Measurements from ENCODE around the gene RHBDF2.

Gene RHBDF2

DNA sequence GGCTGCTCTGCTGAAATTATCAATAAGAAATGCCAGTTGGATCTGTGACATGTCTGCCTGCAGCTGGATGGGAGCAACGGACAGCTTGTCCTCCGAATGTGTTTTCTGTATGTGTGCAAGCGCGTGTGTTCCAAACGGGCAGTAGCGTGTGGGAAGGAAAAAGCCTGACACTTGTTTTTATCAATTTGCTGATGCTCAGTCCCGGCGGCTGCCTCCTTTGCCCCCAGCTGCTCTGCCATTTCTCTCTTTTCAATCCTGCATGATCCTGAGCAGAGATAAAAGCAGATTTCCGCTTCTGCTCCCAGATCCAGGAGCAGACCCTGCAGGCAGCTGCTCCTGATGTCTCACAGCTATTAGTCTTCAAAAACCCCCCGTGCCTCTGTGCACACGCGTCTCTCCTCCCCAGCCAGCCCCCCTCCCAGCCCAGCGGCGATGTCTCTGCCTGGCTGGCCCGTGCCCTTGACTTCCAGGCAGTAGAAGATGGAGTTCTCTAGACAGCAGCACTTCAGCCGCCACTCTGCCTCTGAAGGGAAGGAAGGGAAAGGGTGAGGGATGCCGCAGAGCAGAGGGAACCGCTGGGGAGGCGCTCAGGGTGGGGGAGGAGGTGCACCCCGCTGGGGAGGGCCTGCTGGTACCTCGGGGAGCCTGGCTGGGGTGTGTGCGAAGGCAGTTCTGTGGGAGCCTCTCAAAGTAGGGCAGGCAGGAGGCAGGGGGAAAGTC lies 42.8 kb upstream of the RHBDF2 start:
- no CpG with 5 or more reads among the region's 22 CpGs for WGBS (ENCODE audit: insufficient coverage, insufficient read length)
- DNase-seq (ENCODE audit: low read depth, low spot score) = no peak
- Histone ChIP-seq H3K9me3 (ENCODE audit: control insufficient read depth, insufficient read depth, low read length) (no peaks in the 10 kb centered on the region), H3K36me3 (ENCODE audit: control insufficient read depth, insufficient read depth, low read length) (no peaks in the 10 kb centered on the region), H3K27me3 (ENCODE audit: control insufficient read depth, insufficient read depth, low read length) (peaks cover under 1% of the 10 kb centered on the region; the same call in 1 of the 2 replicates), H3K4me1 (ENCODE audit: control insufficient read depth, insufficient read depth, low read length) (peaks cover 7% of the 10 kb centered on the region), H3K27ac (ENCODE audit: low read length) (no peak overlapping the region), H3K4me3 (ENCODE audit: low read length) (no peak overlapping the region)

GRCh38 chr17:76543482-76543825 lies 42.2 kb upstream of the RHBDF2 start:
- Histone ChIP-seq H3K9me3 (ENCODE audit: control insufficient read depth, insufficient read depth, low read length) (no peaks in the 10 kb centered on the region), H3K36me3 (ENCODE audit: control insufficient read depth, insufficient read depth, low read length) (no peaks in the 10 kb centered on the region), H3K27me3 (ENCODE audit: control insufficient read depth, insufficient read depth, low read length) (peaks cover 6% of the 10 kb centered on the region; the same call in 1 of the 2 replicates), H3K4me1 (ENCODE audit: control insufficient read depth, insufficient read depth, low read length) (peaks cover 7% of the 10 kb centered on the region), H3K27ac (ENCODE audit: low read length) (no peak overlapping the region), H3K4me3 (ENCODE audit: low read length) (no peak overlapping the region)
- no CpG with 5 or more reads among the region's 6 CpGs for WGBS (ENCODE audit: insufficient coverage, insufficient read length)
- no peak for DNase-seq (ENCODE audit: low read depth, low spot score)

GRCh38 chr17:76542984-76543383 lies 41.8 kb upstream of the RHBDF2 start:
- peaks cover 7% of the 10 kb centered on the region; the same call in 1 of the 2 replicates for H3K27me3 ChIP-seq (ENCODE audit: control insufficient read depth, insufficient read depth, low read length)
- DNase-seq (ENCODE audit: low read depth, low spot score) = no peak
- H3K27ac ChIP-seq (ENCODE audit: low read length) = no peak overlapping the region
- H3K4me3 ChIP-seq (ENCODE audit: low read length) = no peak overlapping the region
- H3K36me3 ChIP-seq (ENCODE audit: control insufficient read depth, insufficient read depth, low read length) = no peaks in the 10 kb centered on the region
- peaks cover 7% of the 10 kb centered on the region for H3K4me1 ChIP-seq (ENCODE audit: control insufficient read depth, insufficient read depth, low read length)
- H3K9me3 ChIP-seq (ENCODE audit: control insufficient read depth, insufficient read depth, low read length) = no peaks in the 10 kb centered on the region
- no CpG with 5 or more reads among the region's 8 CpGs for WGBS (ENCODE audit: insufficient coverage, insufficient read length)

DNA sequence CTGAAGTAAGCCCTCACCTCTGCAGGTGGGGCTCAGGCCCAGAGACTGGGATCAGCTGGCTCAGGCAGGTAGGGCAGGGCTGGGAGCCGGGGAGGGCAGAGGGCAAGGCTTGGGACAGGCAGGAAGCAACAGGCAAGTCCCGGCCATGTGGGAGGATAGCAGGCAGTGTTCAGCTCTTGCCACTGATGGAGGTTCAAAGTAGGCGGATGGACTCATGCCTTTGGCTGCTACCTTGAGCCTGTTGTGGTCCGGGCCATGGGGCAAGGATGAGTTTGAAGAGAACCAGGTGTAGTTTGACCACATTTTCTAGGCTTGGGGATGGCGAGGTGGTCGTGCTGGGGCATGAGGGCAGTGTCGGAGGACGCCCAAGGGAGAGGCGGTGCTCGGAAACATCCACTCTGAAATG lies 41.3 kb upstream of the RHBDF2 start:
- no CpG with 5 or more reads among the region's 10 CpGs for WGBS (ENCODE audit: insufficient coverage, insufficient read length)
- Histone ChIP-seq H3K4me1 (ENCODE audit: control insufficient read depth, insufficient read depth, low read length) (peaks cover 7% of the 10 kb centered on the region), H3K9me3 (ENCODE audit: control insufficient read depth, insufficient read depth, low read length) (no peaks in the 10 kb centered on the region), H3K36me3 (ENCODE audit: control insufficient read depth, insufficient read depth, low read length) (no peaks in the 10 kb centered on the region), H3K4me3 (ENCODE audit: low read length) (no peak overlapping the region), H3K27me3 (ENCODE audit: control insufficient read depth, insufficient read depth, low read length) (peaks cover 7% of the 10 kb centered on the region; the same call in 1 of the 2 replicates), H3K27ac (ENCODE audit: low read length) (no peak overlapping the region)
- no peak for DNase-seq (ENCODE audit: low read depth, low spot score)

- H3K27ac ChIP-seq (ENCODE audit: low read length) = no peak overlapping the region
- DNase-seq (ENCODE audit: low read depth, low spot score) = no peak
- no peaks in the 10 kb centered on the region for H3K36me3 ChIP-seq (ENCODE audit: control insufficient read depth, insufficient read depth, low read length)
- peaks cover 10% of the 10 kb centered on the region; the same call in 1 of the 2 replicates for H3K27me3 ChIP-seq (ENCODE audit: control insufficient read depth, insufficient read depth, low read length)
- no peaks in the 10 kb centered on the region for H3K9me3 ChIP-seq (ENCODE audit: control insufficient read depth, insufficient read depth, low read length)
- no peak overlapping the region for H3K4me3 ChIP-seq (ENCODE audit: low read length)
- H3K4me1 ChIP-seq (ENCODE audit: control insufficient read depth, insufficient read depth, low read length) = peaks cover 6% of the 10 kb centered on the region
- no CpG with 5 or more reads among the region's 10 CpGs for WGBS (ENCODE audit: insufficient coverage, insufficient read length)
These were observed 40.7 kb upstream of the RHBDF2 start for GRCh38 chr17:76541739-76542454.

- Histone ChIP-seq H3K4me1 (ENCODE audit: control insufficient read depth, insufficient read depth, low read length) (peaks cover 6% of the 10 kb centered on the region), H3K27me3 (ENCODE audit: control insufficient read depth, insufficient read depth, low read length) (peaks cover 14% of the 10 kb centered on the region; the same call in 1 of the 2 replicates), H3K36me3 (ENCODE audit: control insufficient read depth, insufficient read depth, low read length) (no peaks in the 10 kb centered on the region), H3K9me3 (ENCODE audit: control insufficient read depth, insufficient read depth, low read length) (no peaks in the 10 kb centered on the region), H3K27ac (ENCODE audit: low read length) (no peak overlapping the region), H3K4me3 (ENCODE audit: low read length) (peak overlapping the region; percentile 8; the same call in 1 of the 2 replicates)
- no CpG with 5 or more reads among the region's 27 CpGs for WGBS (ENCODE audit: insufficient coverage, insufficient read length)
- peak; percentile 96 for DNase-seq (ENCODE audit: low read depth, low spot score)
These were observed 39.4 kb upstream of the RHBDF2 start for GRCh38 chr17:76540381-76541300.

GRCh38 chr17:76539631-76540271 lies 38.5 kb upstream of the RHBDF2 start, which contains the start of gene PRCD:
TSS of gene PRCD (plus strand) at chr17:76540044. CDS start at chr17:76540142, 98 bp downstream.
- Histone ChIP-seq H3K27me3 (ENCODE audit: control insufficient read depth, insufficient read depth, low read length) (peaks cover 14% of the 10 kb centered on the region; the same call in 1 of the 2 replicates), H3K27ac (ENCODE audit: low read length) (no peak within 1 kb of the TSS), H3K4me3 (ENCODE audit: low read length) (peak within 1 kb of the TSS; percentile 8; the same call in 1 of the 2 replicates), H3K36me3 (ENCODE audit: control insufficient read depth, insufficient read depth, low read length) (no peaks in the 10 kb centered on the region), H3K4me1 (ENCODE audit: control insufficient read depth, insufficient read depth, low read length) (peaks cover 6% of the 10 kb centered on the region), H3K9me3 (ENCODE audit: control insufficient read depth, insufficient read depth, low read length) (no peaks in the 10 kb centered on the region)
- WGBS (ENCODE audit: insufficient coverage, insufficient read length) = no CpG with 5 or more reads among the region's 22 CpGs
- no peak for DNase-seq (ENCODE audit: low read depth, low spot score)

- H3K27me3 ChIP-seq (ENCODE audit: control insufficient read depth, insufficient read depth, low read length) = peaks cover 14% of the 10 kb centered on the region; the same call in 1 of the 2 replicates
- peaks cover 6% of the 10 kb centered on the region for H3K4me1 ChIP-seq (ENCODE audit: control insufficient read depth, insufficient read depth, low read length)
- WGBS (ENCODE audit: insufficient coverage, insufficient read length) = no CpG with 5 or more reads among the region's 9 CpGs
- no peak overlapping the region for H3K27ac ChIP-seq (ENCODE audit: low read length)
- H3K4me3 ChIP-seq (ENCODE audit: low read length) = no peak overlapping the region
- no peak for DNase-seq (ENCODE audit: low read depth, low spot score)
- no peaks in the 10 kb centered on the region for H3K9me3 ChIP-seq (ENCODE audit: control insufficient read depth, insufficient read depth, low read length)
- no peaks in the 10 kb centered on the region for H3K36me3 ChIP-seq (ENCODE audit: control insufficient read depth, insufficient read depth, low read length)
These were observed 37.8 kb upstream of the RHBDF2 start for GRCh38 chr17:76538941-76539570.

GRCh38 chr17:76538281-76538931 lies 37.2 kb upstream of the RHBDF2 start:
- DNase-seq (ENCODE audit: low read depth, low spot score) = no peak
- H3K4me3 ChIP-seq (ENCODE audit: low read length) = peak overlapping the region; percentile 66; the same call in 1 of the 2 replicates
- H3K9me3 ChIP-seq (ENCODE audit: control insufficient read depth, insufficient read depth, low read length) = no peaks in the 10 kb centered on the region
- H3K27ac ChIP-seq (ENCODE audit: low read length) = no peak overlapping the region
- H3K4me1 ChIP-seq (ENCODE audit: control insufficient read depth, insufficient read depth, low read length) = peaks cover 6% of the 10 kb centered on the region
- peaks cover 14% of the 10 kb centered on the region; the same call in 1 of the 2 replicates for H3K27me3 ChIP-seq (ENCODE audit: control insufficient read depth, insufficient read depth, low read length)
- no CpG with 5 or more reads among the region's 37 CpGs for WGBS (ENCODE audit: insufficient coverage, insufficient read length)
- H3K36me3 ChIP-seq (ENCODE audit: control insufficient read depth, insufficient read depth, low read length) = no peaks in the 10 kb centered on the region

All from iPS DF 6.9 (cell line).